NCI-H2081 (cell line): ENCODE data around the gene NEK6.

Source experiments
- DNase-seq, 2 experiments: peaks; one replicate each; lab custom pipeline; 2025; lab: John Stamatoyannopoulos, UW

NEK6 gene

DNA sequence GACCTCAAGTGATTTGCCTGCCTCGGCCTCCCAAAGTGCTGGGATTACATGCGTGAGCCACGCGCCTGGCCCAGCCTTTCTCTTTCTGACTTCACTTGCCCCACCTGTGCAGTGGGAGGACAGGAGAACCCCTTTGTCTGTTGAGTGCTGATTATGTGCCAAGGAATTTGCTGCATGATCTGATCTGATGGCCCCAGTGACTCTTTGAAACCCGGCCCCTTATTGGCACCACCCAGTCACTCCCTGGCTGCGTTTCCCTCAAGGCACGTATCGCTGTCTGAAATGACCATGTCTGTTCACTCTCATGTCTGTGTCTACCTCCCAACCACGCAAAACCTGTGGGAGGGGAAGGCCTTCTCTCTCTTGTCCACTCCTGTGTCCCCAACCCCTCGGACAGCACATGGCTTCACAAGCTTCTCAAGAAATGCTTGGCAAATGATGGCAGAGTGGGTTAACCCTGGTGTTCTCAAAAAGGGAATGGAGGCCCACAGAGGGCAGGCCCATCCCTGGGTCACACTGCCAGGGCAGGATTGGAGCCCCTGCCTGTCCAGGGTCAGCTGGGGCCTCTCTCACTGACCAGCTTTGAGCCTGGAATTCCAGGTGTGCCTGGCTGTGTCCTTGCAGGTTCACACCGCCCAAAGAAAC, 21.9 kb downstream of the NEK6 start:
- no peak for DNase-seq

- DNase-seq, result no peak
Observed at GRCh38 chr9:124280176-124280691, 22.5 kb downstream of the NEK6 start.

GRCh38 chr9:124281931-124282371, 24.2 kb downstream of the NEK6 start:
- no peak for DNase-seq

DNA sequence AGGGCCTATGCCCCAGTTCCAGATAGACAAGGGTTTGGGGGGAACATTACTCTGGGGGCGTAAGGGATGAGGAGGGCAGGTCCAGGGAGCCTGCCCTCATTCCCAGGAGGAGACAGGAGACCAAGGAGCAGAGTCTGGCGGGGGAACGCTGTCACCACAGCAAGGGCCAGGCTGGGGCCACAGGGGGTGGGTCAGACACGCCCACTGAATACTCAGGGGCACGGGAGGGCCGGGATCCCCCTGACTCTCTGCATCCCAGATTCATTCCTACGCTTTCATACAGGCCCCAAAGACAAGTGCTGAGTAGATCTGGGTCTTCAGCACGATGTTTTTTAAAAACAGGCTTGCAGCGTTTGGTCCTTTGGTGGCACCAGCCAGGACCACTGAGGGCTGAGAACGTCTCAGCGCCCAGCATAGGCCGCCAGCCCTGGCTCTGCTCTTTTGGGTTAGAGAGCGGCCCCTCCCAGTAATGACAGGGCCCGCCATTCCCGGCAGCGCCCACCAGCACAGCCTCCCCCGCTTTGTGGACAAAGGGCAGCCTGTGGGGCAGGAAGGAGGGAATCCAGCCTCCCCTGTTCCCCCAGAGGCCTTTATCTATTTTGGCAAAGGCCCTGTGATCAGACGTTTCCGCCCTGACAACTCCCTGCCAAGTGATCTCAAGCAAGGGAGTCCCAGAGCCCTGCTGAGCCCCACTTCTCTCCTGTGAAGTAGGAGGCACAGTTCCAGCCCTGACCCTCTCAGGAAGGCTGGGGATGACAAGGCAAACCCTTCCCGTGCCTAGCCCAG, 24.9 kb downstream of the NEK6 start:
- DNase-seq, result no peak

DNA sequence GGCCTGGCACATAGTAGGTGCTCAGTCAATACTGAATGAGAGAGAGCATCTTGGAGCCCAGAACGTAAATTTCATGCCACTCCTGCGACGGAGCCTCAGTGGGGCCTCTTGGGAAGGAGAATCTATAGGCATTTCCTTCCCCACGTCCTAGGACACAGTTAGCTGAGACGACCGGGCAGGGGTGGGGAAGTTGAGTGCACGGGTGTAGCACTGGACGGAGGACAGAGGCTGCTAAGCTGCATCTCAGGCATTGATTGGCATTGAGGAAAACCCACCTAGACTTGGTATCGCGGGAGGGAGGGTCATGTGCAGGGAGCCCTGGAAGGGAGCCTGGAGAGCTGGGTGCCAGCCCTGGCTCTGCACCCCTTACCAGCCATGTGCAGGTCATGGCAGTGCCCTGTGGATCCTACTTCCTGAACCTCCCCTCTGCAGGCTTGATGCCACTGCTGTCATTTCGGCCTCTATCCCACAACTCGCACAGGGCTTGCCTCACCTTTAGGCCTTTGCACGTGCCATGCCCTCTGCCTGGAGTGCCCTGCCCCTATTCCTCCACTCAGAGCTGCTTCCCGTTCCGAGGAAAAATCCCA, 25.6 kb downstream of the NEK6 start:
- no peak for DNase-seq

DNA sequence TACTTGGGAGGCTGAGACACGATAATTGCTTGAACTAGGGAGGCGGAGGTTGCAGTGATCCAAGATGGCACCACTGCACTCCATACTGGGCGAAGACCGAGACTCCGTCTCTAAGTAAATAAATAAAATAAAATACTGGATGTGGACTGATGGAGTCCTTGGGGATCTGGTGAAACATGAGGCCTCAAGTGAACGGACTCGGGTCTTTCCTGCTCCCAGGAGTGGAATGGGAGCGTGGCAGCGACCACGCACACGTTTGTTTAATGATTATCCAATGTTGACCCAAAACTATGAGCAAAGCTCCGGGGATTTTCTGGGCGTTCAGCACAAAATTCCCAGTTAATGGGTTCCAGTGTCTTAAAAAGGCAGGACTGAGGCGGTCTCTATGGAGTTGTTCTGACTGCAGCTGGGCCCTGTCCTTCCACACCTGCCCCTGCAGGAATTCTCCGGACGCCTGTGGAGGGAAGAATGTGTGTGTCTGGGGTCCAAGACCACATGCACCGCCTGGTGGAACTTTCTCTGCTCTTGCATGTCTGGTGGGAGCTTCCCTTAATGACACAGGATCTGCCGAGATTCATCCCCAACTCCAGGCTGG, 26.6 kb downstream of the NEK6 start:
- DNase-seq, result no peak

- no peak for DNase-seq
Observed at GRCh38 chr9:124284940-124285441, 27.2 kb downstream of the NEK6 start.

GRCh38 chr9:124285490-124285889, 27.7 kb downstream of the NEK6 start:
- no peak for DNase-seq

DNA sequence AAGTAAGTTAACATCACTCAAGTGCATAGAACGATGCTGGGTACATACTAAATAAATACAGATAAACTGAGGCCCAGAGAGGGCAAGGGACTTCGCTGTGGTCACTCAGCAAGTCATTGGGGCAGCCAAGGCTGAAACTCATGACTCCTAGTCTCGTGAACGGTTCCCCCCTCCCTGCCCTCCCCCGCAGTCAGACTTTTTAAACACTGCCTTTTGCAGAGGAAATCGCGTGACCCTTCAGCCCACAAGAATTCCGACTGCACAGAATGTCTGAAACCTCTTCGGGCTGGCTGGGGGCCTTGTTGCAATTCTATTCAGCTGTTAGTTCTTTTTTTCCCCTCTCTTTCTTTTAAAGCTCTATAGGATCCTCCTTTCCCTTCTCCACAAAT, 28.1 kb downstream of the NEK6 start:
- no peak for DNase-seq

DNA sequence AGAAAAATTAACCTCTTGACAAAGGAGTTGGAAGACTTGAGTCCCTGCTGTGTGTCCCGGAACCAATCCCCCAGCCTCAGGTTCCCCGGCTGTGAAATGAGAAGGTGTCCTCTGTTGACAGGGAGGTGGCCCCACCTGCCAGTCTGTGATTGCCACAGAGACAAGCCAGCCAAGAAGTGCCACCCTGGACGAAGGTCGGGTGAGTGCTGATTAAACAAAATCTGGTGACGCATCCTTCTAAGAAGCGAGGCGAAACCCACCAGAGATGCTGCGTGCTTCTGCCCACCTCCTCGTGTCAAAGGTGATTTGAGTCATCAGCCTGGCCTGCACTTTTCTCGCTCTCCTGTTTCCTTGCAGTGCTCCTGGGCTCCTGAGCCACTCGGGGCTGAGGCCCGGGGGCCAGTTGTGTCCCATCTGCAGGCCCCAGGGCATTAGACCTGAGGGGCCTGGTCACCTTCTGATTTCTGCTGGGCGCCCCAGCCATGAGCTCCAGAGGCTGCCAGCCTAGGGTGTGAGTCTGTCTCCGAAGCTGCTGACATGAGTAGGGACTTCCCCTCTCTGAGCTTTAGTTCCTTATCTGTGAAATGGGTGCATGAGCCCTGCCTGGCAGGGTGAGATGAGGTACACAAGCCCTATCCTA, 28.7 kb downstream of the NEK6 start:
- DNase-seq, result no peak

- DNase-seq, result peak in 1 of 2 experiments; percentile 52
Observed at GRCh38 chr9:124290053-124290591, 32.4 kb downstream of the NEK6 start.

DNA sequence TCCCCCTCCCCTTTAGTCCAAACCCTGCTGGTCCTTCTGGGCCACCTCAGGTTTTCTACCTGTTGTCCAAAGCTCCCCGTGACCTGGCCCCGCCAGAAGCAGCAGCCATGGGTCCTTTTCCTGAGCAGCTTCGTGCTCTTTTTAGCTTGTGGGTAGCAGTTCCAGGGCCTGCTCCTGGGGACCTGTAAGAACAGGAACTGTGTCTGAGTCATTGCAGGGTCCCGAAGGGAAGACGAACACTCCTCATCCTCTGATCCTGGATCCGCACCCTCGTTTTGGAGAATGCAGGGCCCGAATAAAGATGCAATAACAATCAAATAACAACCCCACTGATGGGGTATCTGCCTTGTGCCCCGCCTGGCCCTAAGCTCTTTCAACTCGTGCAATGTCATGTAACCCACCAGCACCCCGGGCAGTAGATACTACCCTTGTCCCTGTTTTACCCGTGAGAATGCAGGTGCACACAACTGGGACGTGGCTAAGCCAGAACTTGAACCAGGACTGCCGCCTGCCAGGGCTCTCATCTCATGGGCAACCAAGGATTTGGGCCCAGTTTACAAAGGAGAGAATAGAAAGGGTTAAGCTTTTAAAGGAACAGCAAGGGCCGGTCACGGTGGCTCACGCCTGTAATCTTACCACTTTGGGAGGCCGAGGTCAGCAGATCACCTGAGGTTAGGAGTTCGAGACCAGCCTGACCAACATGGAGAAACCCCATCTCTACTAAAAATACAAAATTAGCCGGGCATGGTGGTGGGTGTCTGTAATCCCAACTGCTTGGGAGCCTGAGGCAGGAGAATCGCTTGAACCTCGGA, 33.2 kb downstream of the NEK6 start:
- DNase-seq, result no peak

DNA sequence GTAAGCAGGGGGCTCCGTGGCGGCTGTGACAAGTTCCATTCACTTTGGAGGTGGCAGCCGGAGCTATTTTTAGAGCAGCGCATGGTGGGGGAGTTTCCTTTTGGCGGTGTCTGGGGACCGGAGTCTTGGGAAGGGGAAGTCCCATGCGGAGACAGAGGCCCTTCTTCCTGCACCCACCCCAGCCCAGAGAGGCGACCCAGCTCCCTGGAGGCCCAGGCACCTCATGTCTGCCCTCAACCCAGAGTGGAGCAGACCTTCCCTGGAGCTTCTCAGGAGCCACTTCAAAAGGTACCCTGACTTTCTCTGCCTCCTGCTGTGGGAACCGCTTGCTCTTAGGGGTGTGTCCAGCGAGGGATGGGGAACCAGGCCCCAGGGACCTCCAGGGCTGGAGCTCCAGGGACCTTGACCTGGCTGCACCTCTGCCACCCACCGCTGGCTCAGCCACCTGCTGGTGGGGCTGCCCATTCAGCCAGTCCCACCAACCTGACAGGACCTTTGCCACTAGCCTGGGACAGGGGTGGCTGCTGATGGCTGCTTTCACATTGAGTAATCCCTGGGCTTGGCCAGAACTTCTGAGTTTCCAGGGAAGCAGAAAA, 34.1 kb downstream of the NEK6 start:
- no peak for DNase-seq

GRCh38 chr9:124292696-124293593, 35.2 kb downstream of the NEK6 start:
- DNase-seq, result no peak

GRCh38 chr9:124293718-124294506, 36.2 kb downstream of the NEK6 start:
- DNase-seq, result no peak

DNA sequence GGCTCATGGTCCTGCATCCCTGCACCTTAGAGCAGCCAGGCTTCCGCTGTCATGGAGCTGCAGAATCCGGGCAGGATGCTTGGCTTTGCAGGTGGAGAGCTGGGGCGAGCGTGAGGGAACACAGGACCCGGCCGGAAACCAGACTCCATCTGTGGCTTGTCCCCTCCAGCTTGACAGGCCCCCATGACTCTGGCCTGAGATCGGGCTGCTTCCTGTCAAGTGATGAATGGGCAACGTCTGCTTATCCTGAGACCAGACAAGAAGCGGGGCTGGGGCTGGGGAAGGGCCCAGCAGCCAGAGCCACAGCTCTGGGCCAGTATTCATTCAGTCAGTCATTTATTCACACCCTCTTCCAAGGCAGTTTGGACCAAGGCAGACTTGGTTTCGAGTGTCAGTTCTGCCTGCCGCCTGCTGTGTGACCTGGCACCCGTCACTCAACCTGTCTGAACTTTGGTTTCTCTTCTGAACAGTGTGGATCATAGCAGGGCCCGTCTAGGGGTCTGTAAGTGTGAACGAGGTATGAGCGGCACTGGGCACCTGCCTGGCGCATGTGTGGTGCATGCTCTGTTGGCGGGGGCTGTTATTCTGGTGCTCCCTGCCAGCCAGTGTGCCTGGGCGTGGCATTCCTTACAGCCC, 37.5 kb downstream of the NEK6 start:
- no peak for DNase-seq

- DNase-seq, result no peak
Observed at GRCh38 chr9:124296094-124296493, 38.3 kb downstream of the NEK6 start.
